Sigmoid colon (tissue), 4 donors: ENCODE data around the gene PRKAA2.

Source experiments
- CTCF ChIP-seq, 4 experiments: fragments of 450-650 bp in 3 of 4; fragments of 200-600 bp in 1 of 4; IDR thresholded peaks; one replicate each; pipeline ENCODE4 v1.5.1; 2016 to 2019; ENCODE audit warnings: antibody characterized with exemption in 4 of 4, mild to moderate bottlenecking in 3 of 4, moderate library complexity in 2 of 4
- EP300 ChIP-seq, 4 donors: sonication (generic); formaldehyde crosslinking; IDR thresholded peaks; one replicate each; pipeline ENCODE4 v1.6.1; 2017; ENCODE audit warnings: antibody characterized with exemption in 4 of 4
- POLR2A ChIP-seq, 2 donors: fragments of 450-650 bp; IDR thresholded peaks; one replicate each; pipeline ENCODE4 v1.6.1; 2016; ENCODE audit warnings: antibody characterized with exemption in 2 of 2, mild to moderate bottlenecking in 2 of 2, moderate library complexity in 2 of 2
- POLR2AphosphoS5 ChIP-seq, 4 donors: sonication (generic); formaldehyde crosslinking; IDR thresholded peaks; one replicate each; pipeline ENCODE4 v1.6.1; 2017; ENCODE audit warnings: antibody characterized with exemption in 4 of 4

DNA sequence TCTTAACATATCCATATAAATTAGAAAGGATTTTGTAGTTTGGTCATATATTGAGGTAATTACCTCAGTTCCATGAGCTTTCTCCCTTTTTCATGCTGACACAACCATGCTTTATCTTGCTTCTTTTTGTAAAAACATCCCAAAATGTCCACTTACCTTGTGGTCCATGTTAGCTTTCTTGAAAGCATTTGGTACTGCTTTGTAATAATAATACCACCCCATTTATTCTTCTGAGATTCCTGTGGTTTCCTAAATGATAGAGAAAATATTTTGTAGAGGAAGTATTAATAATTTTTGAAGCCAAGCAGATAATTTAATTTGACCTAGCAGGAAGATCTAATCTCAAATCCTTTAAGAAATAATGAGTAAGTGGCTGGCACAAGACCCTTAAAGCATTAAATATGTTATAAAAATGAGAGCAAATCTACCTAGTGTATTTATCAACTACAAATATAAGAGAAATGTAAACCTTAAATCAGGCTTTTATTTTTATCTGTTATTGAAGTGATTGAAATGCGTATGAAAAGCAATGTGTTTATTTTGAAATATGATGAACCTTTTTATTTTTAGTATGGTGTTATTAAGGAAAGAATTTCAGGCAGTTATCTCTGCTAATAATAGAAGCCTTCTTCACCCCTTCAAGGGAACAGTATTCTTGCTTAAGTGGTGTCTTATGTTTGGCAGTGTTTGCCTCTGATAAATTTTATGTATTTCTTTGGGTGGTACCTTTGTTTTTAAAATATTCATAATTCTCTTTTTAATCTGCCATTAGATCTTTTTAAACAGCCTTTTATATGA lies 9.2 kb downstream of the PRKAA2 start:
- TF ChIP-seq CTCF (IDR thresholded peaks at IDR 0.05) = no peak
- no peak for TF ChIP-seq POLR2A (IDR thresholded peaks at IDR 0.05)
- no peak for TF ChIP-seq POLR2AphosphoS5 (IDR thresholded peaks at IDR 0.05)
- TF ChIP-seq EP300 (IDR thresholded peaks at IDR 0.05) = no peak
